IMR-90 (cell line): Measurements from ENCODE around the gene PSEN1. TPM values are rescaled to one million over a fixed set of nuclear protein-coding genes. Genes with fewer than 3 reads are reported as not detected.

Experiments
- ATAC-seq: fragments of 200-7000 bp; cut with Tn5 transposase; 2 replicates; pipeline ENCODE4 v1.9.1; 2020; ENCODE audit warnings: low read depth, mild to moderate bottlenecking, moderate library complexity
- BruUV-seq: library from RNA; stranded (reverse); fragments of 400-500 nt; replicated peaks from 2 replicates; lab custom pipeline; 2021; lab: Mats Ljungman, UMichigan
- CTCF ChIA-PET: fragments of 300-600 bp; formaldehyde crosslinking; extraction: SDS; loops from one replicate; lab custom pipeline; 2021; ENCODE audit warnings: antibody characterized with exemption; lab: Yijun Ruan, JAX
- POLR2A ChIA-PET: fragments of 300-600 bp; sonication (Branson Sonifier 250); formaldehyde crosslinking; loops from one replicate; lab custom pipeline; 2022; ENCODE audit warnings: antibody characterized with exemption; ENCODE audit not compliant: unreplicated experiment; lab: Charles Lee
- DNase-seq: peaks from one replicate; pipeline ENCODE4 v3.0.0; 2013
- H2AFZ ChIP-seq: replicated peaks from 2 replicates; pipeline ENCODE3; 2013; ENCODE audit warnings: low read length, mild to moderate bottlenecking; ENCODE audit not compliant: poor library complexity
- H2AK5ac ChIP-seq: 2 replicates; pipeline ENCODE4 v1.6.1; 2013; ENCODE audit warnings: low read depth, low read length, inconsistent platforms
- H2AK9ac ChIP-seq: replicated peaks from 2 replicates; pipeline ENCODE3; 2013; ENCODE audit warnings: mild to moderate bottlenecking, low read depth, low read length, moderate library complexity; ENCODE audit not compliant: poor library complexity
- H2BK120ac ChIP-seq: 2 replicates; pipeline ENCODE4 v1.6.1; 2013; ENCODE audit warnings: low read depth, low read length, inconsistent platforms
- H2BK15ac ChIP-seq: 3 replicates; pipeline ENCODE4 v1.6.1; 2013; ENCODE audit warnings: low read depth, low read length, inconsistent platforms
- H2BK20ac ChIP-seq: 2 replicates; pipeline ENCODE4 v1.6.1; 2013; ENCODE audit warnings: low read depth, mild to moderate bottlenecking, inconsistent platforms, low read length, moderate library complexity
- H2BK5ac ChIP-seq: 2 replicates; pipeline ENCODE4 v1.6.1; 2013; ENCODE audit warnings: mild to moderate bottlenecking, low read depth, low read length, inconsistent platforms; ENCODE audit not compliant: poor library complexity, severe bottlenecking
- H3K14ac ChIP-seq: replicated peaks from 2 replicates; pipeline ENCODE4 v1.6.1; 2013; ENCODE audit warnings: low read depth, low read length, inconsistent platforms
- H3K18ac ChIP-seq: 2 replicates; pipeline ENCODE4 v1.6.1; 2013; ENCODE audit warnings: low read depth, low read length, control low read depth
- H3K23ac ChIP-seq: 2 replicates; pipeline ENCODE4 v1.6.1; 2013; ENCODE audit warnings: low read depth, low read length, inconsistent platforms
- H3K27ac ChIP-seq: 2 replicates; pipeline ENCODE4 v1.5.1; 2013; ENCODE audit warnings: mild to moderate bottlenecking, control low read depth, low read length; ENCODE audit not compliant: insufficient read depth
- H3K27me3 ChIP-seq: 2 replicates; pipeline ENCODE4 v1.6.1; 2013; ENCODE audit warnings: low read length; ENCODE audit not compliant: control insufficient read depth, insufficient read depth
- H3K36me3 ChIP-seq: 2 replicates; pipeline ENCODE4 v1.6.1; 2013; ENCODE audit warnings: low read length, mixed read lengths; ENCODE audit not compliant: control insufficient read depth, insufficient read depth
- H3K4ac ChIP-seq: 2 replicates; pipeline ENCODE4 v1.6.1; 2013; ENCODE audit warnings: low read depth, low read length, inconsistent platforms
- H3K4me1 ChIP-seq: 2 replicates; pipeline ENCODE4 v1.6.1; 2013; ENCODE audit warnings: low read length, mixed read lengths; ENCODE audit not compliant: control insufficient read depth, insufficient read depth
- H3K4me2 ChIP-seq: 2 replicates; pipeline ENCODE4 v1.6.1; 2013; ENCODE audit warnings: low read depth, mild to moderate bottlenecking, control low read depth, low read length, moderate library complexity
- H3K4me3 ChIP-seq: 2 replicates; pipeline ENCODE4 v1.5.1; 2013; ENCODE audit warnings: low read depth, mild to moderate bottlenecking, control low read depth, low read length, moderate library complexity; ENCODE audit not compliant: insufficient read depth
- H3K56ac ChIP-seq: 2 replicates; pipeline ENCODE4 v1.6.1; 2013; ENCODE audit warnings: low read length, inconsistent platforms; ENCODE audit not compliant: insufficient read depth; ENCODE audit errors: extremely low read depth
- H3K79me1 ChIP-seq, 2 experiments: 2 replicates each; pipeline ENCODE4 v1.6.1; 2013; ENCODE audit warnings: low read length in 2 of 2, inconsistent platforms in 1 of 2, low read depth in 1 of 2
- H3K9ac ChIP-seq: 2 replicates; pipeline ENCODE4 v1.6.1; 2013; ENCODE audit warnings: low read depth, low read length, control low read depth
- H3K9me1 ChIP-seq: 2 replicates; pipeline ENCODE4 v1.6.1; 2013; ENCODE audit warnings: low read length, inconsistent platforms; ENCODE audit not compliant: insufficient read depth
- H3K9me3 ChIP-seq: 2 replicates; pipeline ENCODE4 v1.6.1; 2013; ENCODE audit warnings: low read length; ENCODE audit not compliant: control insufficient read depth, insufficient read depth
- H4K20me1 ChIP-seq: 2 replicates; pipeline ENCODE4 v1.6.1; 2013; ENCODE audit warnings: low read length, inconsistent platforms; ENCODE audit not compliant: insufficient read depth
- H4K5ac ChIP-seq: 2 replicates; pipeline ENCODE4 v1.6.1; 2013; ENCODE audit warnings: mild to moderate bottlenecking, low read depth, low read length, control low read depth
- H4K8ac ChIP-seq, 2 experiments: 2 replicates each; pipeline ENCODE4 v1.6.1; 2013; ENCODE audit warnings: low read depth in 2 of 2, low read length in 2 of 2, control low read depth in 1 of 2, inconsistent platforms in 1 of 2
- H4K91ac ChIP-seq: 2 replicates; pipeline ENCODE4 v1.6.1; 2013; ENCODE audit warnings: low read depth, low read length, inconsistent platforms; ENCODE audit not compliant: insufficient read depth
- NFE2L2 ChIP-seq: fragments of 150-350 bp; IDR thresholded peaks from 2 replicates; pipeline ENCODE4 v1.6.1; 2016; ENCODE audit warnings: low read depth, mild to moderate bottlenecking, low read length
- WGBS, 2 experiments: methylation state at CpG; one replicate each; pipeline versions ENCODE4 v1.1.5 to v1.1.7; 2013; ENCODE audit warnings: missing lambda C conversion rate in 2 of 2; ENCODE audit not compliant: insufficient read length in 1 of 2; ENCODE audit errors: extremely low coverage in 2 of 2; 5-methylcytosine and 5-hydroxymethylcytosine counted together
- dilution Hi-C: fragments of 300-500 bp; cut with HindIII; formaldehyde crosslinking; loops from one replicate; pipeline ENCODE4 v1.14.3; 2018; ENCODE audit warnings: low sequenced_read_pairs; ENCODE audit not compliant: unreplicated experiment
- in situ Hi-C: fragments of 300-500 bp; cut with MboI; formaldehyde crosslinking; loops from 3 replicates; pipeline ENCODE4 v1.14.3; 2019; ENCODE audit warnings: low sequenced_read_pairs, inconsistent platforms, mixed read lengths
- intact Hi-C: fragments of 100-400 bp; cut with micrococcal nuclease; formaldehyde crosslinking; loops from 2 replicates; pipeline ENCODE4 v1.10.0; 2022
- polyA plus RNA-seq, 3 experiments: library from polyadenylated mRNA; depleted of rRNA; stranded (reverse); fragments of >200 nt; gene quantifications; 2 replicates each; pipeline ENCODE4 v1.2.3, GENCODE V29; 2012; ENCODE audit warnings: low replicate concordance in 1 of 3
- total RNA-seq: library from RNA; depleted of rRNA; stranded (reverse); fragments of >200 nt; gene quantifications from 2 replicates; pipeline ENCODE4 v1.2.3, GENCODE V29; 2012

PSEN1 gene
- total and polyA plus RNA-seq, 2 of the 4 experiments (the other 2 are of a cell fraction), result 14.8 to 62.7 TPM

DNA sequence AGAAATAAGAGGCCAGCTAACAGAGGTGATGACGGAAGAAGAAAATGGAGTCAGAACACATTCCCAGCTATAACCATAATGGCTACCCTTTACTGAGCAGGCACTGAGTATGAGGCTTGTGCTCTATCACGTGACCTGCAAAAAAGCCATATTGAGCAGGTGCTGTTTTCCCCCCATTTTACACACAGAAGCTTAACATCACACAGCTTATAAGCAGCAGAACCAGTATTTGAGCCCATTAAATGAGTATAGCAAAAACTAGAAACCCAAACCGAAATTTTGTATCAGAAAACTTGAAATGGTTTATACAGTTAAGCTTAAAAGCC, 129.4 kb downstream of the PSEN1 start:
- intact Hi-C loops, result no loop called here
- Histone ChIP-seq H3K9me1 (peaks cover 2% of the 10 kb centered on the region; the same call in 1 of the 2 replicates), H3K4me2 (no peak overlapping the region), H3K18ac (no peak overlapping the region), H3K9ac (no peak overlapping the region), H3K9me3 (no peaks in the 10 kb centered on the region), H2BK5ac (no peak overlapping the region), H3K14ac (no peak overlapping the region), H3K4me3 (no peak overlapping the region), H3K27ac (no peak overlapping the region), H4K8ac (no peak overlapping the region), H3K4ac (no peak overlapping the region), H4K91ac (no peak overlapping the region), H2AFZ (no peak overlapping the region), H3K79me1 (no peaks in the 10 kb centered on the region), H3K56ac (no peak overlapping the region), H2BK15ac (no peak overlapping the region), H3K23ac (no peak overlapping the region), H4K5ac (no peak overlapping the region), H2AK5ac (no peak overlapping the region), H3K36me3 (no peaks in the 10 kb centered on the region), H2AK9ac (no peak overlapping the region), H3K27me3 (no peaks in the 10 kb centered on the region), H2BK20ac (no peak overlapping the region), H3K4me1 (peaks cover 4% of the 10 kb centered on the region), H2BK120ac (no peak overlapping the region), H4K20me1 (no peaks in the 10 kb centered on the region)
- BruUV-seq, result no TSS peak
- DNase-seq (no peak), ATAC-seq (no peak)
- dilution Hi-C loops, result no loop called here
- ChIA-PET CTCF (interaction anchor here (0.8 to 1.0 kb wide), 2 partner anchors 9 to 206 kb away, joined by 4 to 5 read pairs; no protein-coding TSS in a partner anchor), POLR2A (no interaction called here)
- in situ Hi-C loops, result no loop called here
- no peak for TF ChIP-seq NFE2L2
- WGBS, 2 experiments, result no CpG with 5 or more reads among the region's 3 CpGs
